Astrocyte of the spinal cord (primary cell): Measurements from ENCODE around the gene BMI1.

Experiments used
- DNase-seq: peaks from one replicate; pipeline ENCODE4 v3.0.0; 2011; ENCODE audit warnings: low read depth, low spot score
- H3K4me3 ChIP-seq: 2 replicates; pipeline ENCODE4 v1.5.1; 2011; ENCODE audit warnings: low read depth, mild to moderate bottlenecking, low read length, moderate library complexity
- CTCF ChIP-seq: IDR thresholded peaks from 2 replicates; pipeline ENCODE4 v1.5.1; 2012; ENCODE audit warnings: low read depth, mild to moderate bottlenecking, low read length, inconsistent platforms
- in situ Hi-C: cut with HindIII; loops from 2 replicates; pipeline ENCODE4 v1.10.0; 2017; ENCODE audit warnings: low sequenced_read_pairs

Gene BMI1

DNA sequence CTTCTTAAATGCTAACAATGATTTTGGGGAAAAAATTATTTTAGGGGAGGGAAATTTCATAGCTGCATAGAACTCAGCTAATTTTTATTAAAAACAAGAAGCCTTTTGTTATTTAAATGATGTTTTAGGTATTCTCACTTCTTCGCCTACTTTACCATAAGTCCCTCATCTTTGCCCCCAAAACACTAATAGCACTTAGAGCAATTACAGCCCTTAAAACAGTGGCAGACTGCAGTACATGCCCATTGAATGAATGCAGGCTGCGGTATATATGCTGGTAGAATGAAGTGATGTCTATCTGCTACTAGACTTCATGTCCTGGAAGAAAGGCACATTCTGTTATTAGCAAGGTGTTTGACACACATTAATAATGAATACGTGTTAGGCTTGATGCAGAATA is 21.5 kb downstream of the BMI1 start:
- no peak for DNase-seq
- in situ Hi-C loops: no loop called here
- no peak for TF ChIP-seq CTCF
- no peak overlapping the region for H3K4me3 ChIP-seq

GRCh38 chr10:22343731-22344130 is 22.8 kb downstream of the BMI1 start:
- in situ Hi-C loops: no loop called here
- H3K4me3 ChIP-seq: no peak overlapping the region
- no peak for TF ChIP-seq CTCF
- no peak for DNase-seq

- in situ Hi-C loops: no loop called here
- TF ChIP-seq CTCF: no peak
- DNase-seq: no peak
- no peak overlapping the region for H3K4me3 ChIP-seq
These were observed 23.4 kb downstream of the BMI1 start for GRCh38 chr10:22344249-22344648.

DNA sequence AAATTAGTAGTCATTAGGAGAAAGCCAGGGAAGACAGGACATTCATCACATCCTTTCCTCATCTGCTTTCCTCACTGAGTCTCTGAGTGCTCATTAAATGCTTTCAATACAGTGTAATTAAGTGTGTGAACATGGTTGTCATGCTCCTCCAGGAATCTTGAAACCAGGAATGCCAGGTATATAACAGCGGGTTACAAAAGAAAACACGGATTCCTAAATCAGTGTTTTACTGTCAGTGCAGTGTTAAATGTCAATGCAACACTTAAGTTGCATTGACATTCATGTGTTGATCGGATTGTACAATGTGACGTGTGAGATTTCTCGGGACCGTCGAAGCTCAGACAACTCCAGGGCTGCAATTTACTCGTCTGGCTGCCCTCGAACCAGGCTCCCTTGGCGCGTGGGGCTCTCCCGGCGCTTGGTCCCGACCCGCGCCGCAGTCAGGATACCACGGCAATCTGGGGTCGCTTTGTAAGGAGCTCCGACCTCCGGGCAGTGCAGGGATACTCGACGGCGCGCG is 23.9 kb downstream of the BMI1 start:
- no peak for TF ChIP-seq CTCF
- H3K4me3 ChIP-seq: no peak overlapping the region
- no peak for DNase-seq
- in situ Hi-C loops: no loop called here

GRCh38 chr10:22345301-22346095 is 24.6 kb downstream of the BMI1 start, which contains the start of gene SPAG6:
Gene SPAG6, plus strand, starts transcription at chr10:22345496. Its CDS starts 116 bp downstream, at chr10:22345612.
- in situ Hi-C loops: no loop called here

GRCh38 chr10:22346096-22346661 is 25.3 kb downstream of the BMI1 start:
- in situ Hi-C loops: no loop called here
- no peak for TF ChIP-seq CTCF
- no peak overlapping the region for H3K4me3 ChIP-seq
- DNase-seq: no peak

More at GRCh38 chr10:22345301-22346095, 24.6 kb downstream of the BMI1 start, which contains the start of gene SPAG6:
- no peak for TF ChIP-seq CTCF
- H3K4me3 ChIP-seq: no peak within 1 kb of the TSS
- no peak for DNase-seq
